DND-41 (cell line): ENCODE results near the gene PLA2R1.

ENCODE experiments used
- ATAC-seq: fragments of 200-7000 bp; cut with Tn5 transposase; 3 replicates; pipeline ENCODE4 v1.9.1; 2021; ENCODE audit warnings: low read depth; ENCODE audit not compliant: insufficient read depth
- DNase-seq: peaks from one replicate; pipeline ENCODE4 v3.0.0-alpha.2; 2020
- H2AFZ ChIP-seq: 2 replicates; pipeline ENCODE4 v1.6.0; 2012; ENCODE audit warnings: low read depth, low read length
- H3K27ac ChIP-seq: 2 replicates; pipeline ENCODE4 v1.5.1; 2012; ENCODE audit warnings: low read length, inconsistent platforms
- H3K27me3 ChIP-seq: fragments of 200-600 bp; sonication (generic); 2 replicates; pipeline ENCODE4 v1.6.0; 2012; ENCODE audit warnings: low read length, mild to moderate bottlenecking, inconsistent platforms; ENCODE audit not compliant: insufficient read depth, poor library complexity
- H3K36me3 ChIP-seq: 2 replicates; pipeline ENCODE4 v1.5.1; 2012; ENCODE audit warnings: low read length, inconsistent platforms; ENCODE audit not compliant: insufficient read depth
- H3K4me1 ChIP-seq: 2 replicates; pipeline ENCODE4 v1.5.1; 2012; ENCODE audit warnings: mild to moderate bottlenecking, low read length; ENCODE audit not compliant: insufficient read depth
- H3K4me2 ChIP-seq: 2 replicates; pipeline ENCODE4 v1.6.0; 2012; ENCODE audit warnings: mild to moderate bottlenecking, moderate library complexity, low read length, inconsistent platforms; ENCODE audit not compliant: insufficient read depth
- H3K4me3 ChIP-seq, 2 experiments: fragments of 200-600 bp in 1 of 2; shearing (Covaris generic) in 1 of 2; 2 replicates each; pipeline ENCODE4 v1.5.1; 2012 to 2016; ENCODE audit warnings: inconsistent platforms in 2 of 2, low read length in 2 of 2, mild to moderate bottlenecking in 2 of 2, low read depth in 1 of 2, moderate library complexity in 1 of 2
- H3K79me2 ChIP-seq: 2 replicates; pipeline ENCODE4 v1.6.0; 2012; ENCODE audit warnings: low read length, inconsistent platforms; ENCODE audit not compliant: insufficient read depth
- H3K9ac ChIP-seq: 2 replicates; pipeline ENCODE4 v1.6.0; 2012; ENCODE audit warnings: low read depth, mild to moderate bottlenecking, inconsistent platforms, low read length, moderate library complexity
- H3K9me3 ChIP-seq: 2 replicates; pipeline ENCODE4 v1.5.1; 2012; ENCODE audit warnings: low read length, moderate library complexity, mild to moderate bottlenecking, inconsistent platforms; ENCODE audit not compliant: insufficient read depth, severe bottlenecking
- H4K20me1 ChIP-seq: 2 replicates; pipeline ENCODE4 v1.6.0; 2012; ENCODE audit warnings: low read length; ENCODE audit not compliant: insufficient read depth
- CTCF ChIP-seq: IDR thresholded peaks from 2 replicates; pipeline ENCODE4 v1.5.1; 2012; ENCODE audit warnings: borderline replicate concordance, low read length, moderate library complexity, mild to moderate bottlenecking; ENCODE audit not compliant: poor library complexity, severe bottlenecking; ENCODE audit errors: extremely low read depth
- EZH2 ChIP-seq: IDR thresholded peaks from 3 replicates; pipeline ENCODE4 v1.6.1; 2012; ENCODE audit warnings: borderline replicate concordance, low read depth, mild to moderate bottlenecking, moderate library complexity, low read length, inconsistent platforms; ENCODE audit not compliant: severe bottlenecking

The PLA2R1 gene

GRCh38 chr2:160061944-160062291 is 497 bp downstream of the PLA2R1 start:
- no peaks in the 10 kb centered on the region for H3K4me1 ChIP-seq
- no peak for ATAC-seq
- H3K4me3 ChIP-seq, result no peak overlapping the region
- no peak overlapping the region for H3K9ac ChIP-seq
- no peak for DNase-seq
- no peaks in the 10 kb centered on the region for H3K36me3 ChIP-seq
- H2AFZ ChIP-seq, result no peak overlapping the region
- H3K79me2 ChIP-seq, result no peaks in the 10 kb centered on the region
- no peak for TF ChIP-seq EZH2
- TF ChIP-seq CTCF, result no peak
- H4K20me1 ChIP-seq, result no peaks in the 10 kb centered on the region
- H3K27ac ChIP-seq, result no peak overlapping the region
- no peaks in the 10 kb centered on the region for H3K9me3 ChIP-seq
- no peaks in the 10 kb centered on the region for H3K27me3 ChIP-seq
- no peak overlapping the region for H3K4me2 ChIP-seq

DNA sequence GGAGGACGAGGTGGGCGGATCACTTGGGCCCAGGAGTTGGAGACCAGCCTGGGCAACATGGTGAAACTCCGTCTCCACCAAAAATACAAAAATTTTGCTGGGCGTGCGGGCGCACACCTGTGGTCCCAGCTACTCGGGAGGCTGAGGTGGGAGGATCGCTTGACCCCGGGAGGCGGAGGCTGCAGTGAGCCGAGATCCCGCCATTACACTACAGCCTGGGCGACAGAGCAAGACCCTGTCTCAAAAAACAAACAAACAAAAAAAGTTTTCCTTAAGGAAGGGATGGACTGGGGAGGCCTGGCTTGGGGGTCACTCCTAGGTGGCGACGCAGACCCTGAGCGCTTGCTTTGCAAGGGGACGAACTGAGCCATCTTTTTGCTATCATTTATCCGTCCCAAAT is 882 bp downstream of the PLA2R1 start:
- Histone ChIP-seq H4K20me1 (no peaks in the 10 kb centered on the region), H3K27me3 (no peaks in the 10 kb centered on the region), H3K9ac (no peak overlapping the region), H3K36me3 (no peaks in the 10 kb centered on the region), H3K79me2 (no peaks in the 10 kb centered on the region), H3K4me1 (no peaks in the 10 kb centered on the region), H3K4me2 (no peak overlapping the region), H3K9me3 (no peaks in the 10 kb centered on the region), H3K4me3 (no peak overlapping the region), H3K27ac (no peak overlapping the region), H2AFZ (no peak overlapping the region)
- TF ChIP-seq CTCF, result no peak
- TF ChIP-seq EZH2, result no peak
- no peak for DNase-seq
- ATAC-seq, result no peak

GRCh38 chr2:160060297-160060696 is 2.1 kb downstream of the PLA2R1 start:
- ATAC-seq, result no peak
- no peak overlapping the region for H3K4me3 ChIP-seq
- no peaks in the 10 kb centered on the region for H3K27me3 ChIP-seq
- H3K4me2 ChIP-seq, result no peak overlapping the region
- H3K79me2 ChIP-seq, result no peaks in the 10 kb centered on the region
- TF ChIP-seq CTCF (no peak), EZH2 (no peak)
- no peak overlapping the region for H3K9ac ChIP-seq
- no peak overlapping the region for H2AFZ ChIP-seq
- H3K36me3 ChIP-seq, result no peaks in the 10 kb centered on the region
- no peaks in the 10 kb centered on the region for H3K4me1 ChIP-seq
- no peaks in the 10 kb centered on the region for H3K9me3 ChIP-seq
- DNase-seq, result no peak
- no peaks in the 10 kb centered on the region for H4K20me1 ChIP-seq
- H3K27ac ChIP-seq, result no peak overlapping the region

DNA sequence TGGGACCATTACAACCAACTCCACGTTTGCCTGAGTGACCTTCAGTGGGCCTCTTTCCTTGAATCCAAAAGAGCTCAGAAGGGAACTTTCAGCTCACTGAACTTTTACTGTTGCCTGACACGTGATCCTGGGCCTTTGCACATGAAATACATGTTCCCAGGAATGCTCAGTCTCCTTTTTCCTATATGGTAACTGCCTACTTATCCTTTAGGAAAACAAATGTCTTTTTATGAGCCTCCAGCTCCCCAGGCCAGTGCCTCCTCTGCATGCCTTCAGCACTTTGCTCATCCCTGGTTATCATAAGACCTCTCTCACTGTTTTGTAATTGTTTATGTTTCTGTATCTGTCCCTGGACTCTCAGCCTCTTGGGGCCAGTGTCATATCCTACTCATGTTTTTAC is 5.1 kb downstream of the PLA2R1 start:
- no peak overlapping the region for H3K27ac ChIP-seq
- no peaks in the 10 kb centered on the region for H3K4me1 ChIP-seq
- no peak overlapping the region for H3K4me3 ChIP-seq
- ATAC-seq (no peak), DNase-seq (no peak)
- no peaks in the 10 kb centered on the region for H3K36me3 ChIP-seq
- no peaks in the 10 kb centered on the region for H3K27me3 ChIP-seq
- H3K4me2 ChIP-seq, result no peak overlapping the region
- no peak overlapping the region for H2AFZ ChIP-seq
- no peaks in the 10 kb centered on the region for H3K9me3 ChIP-seq
- no peak for TF ChIP-seq CTCF
- TF ChIP-seq EZH2, result no peak
- no peak overlapping the region for H3K9ac ChIP-seq
- H4K20me1 ChIP-seq, result no peaks in the 10 kb centered on the region
- no peaks in the 10 kb centered on the region for H3K79me2 ChIP-seq
